ENCODE data around the gene ZNF689. TPM values are rescaled to one million over a fixed set of nuclear protein-coding genes. Genes with fewer than 3 reads are reported as not detected.
A peak's percentile ranks its signal among the peaks of the same experiment; 100 is the strongest.

ZNF689 gene
- total and polyA plus RNA-seq, 2 of the 13 experiments (the other 11 are each of a cell fraction or from before 2014, with no cell fraction given): 9.7 to 19.5 TPM

DNA sequence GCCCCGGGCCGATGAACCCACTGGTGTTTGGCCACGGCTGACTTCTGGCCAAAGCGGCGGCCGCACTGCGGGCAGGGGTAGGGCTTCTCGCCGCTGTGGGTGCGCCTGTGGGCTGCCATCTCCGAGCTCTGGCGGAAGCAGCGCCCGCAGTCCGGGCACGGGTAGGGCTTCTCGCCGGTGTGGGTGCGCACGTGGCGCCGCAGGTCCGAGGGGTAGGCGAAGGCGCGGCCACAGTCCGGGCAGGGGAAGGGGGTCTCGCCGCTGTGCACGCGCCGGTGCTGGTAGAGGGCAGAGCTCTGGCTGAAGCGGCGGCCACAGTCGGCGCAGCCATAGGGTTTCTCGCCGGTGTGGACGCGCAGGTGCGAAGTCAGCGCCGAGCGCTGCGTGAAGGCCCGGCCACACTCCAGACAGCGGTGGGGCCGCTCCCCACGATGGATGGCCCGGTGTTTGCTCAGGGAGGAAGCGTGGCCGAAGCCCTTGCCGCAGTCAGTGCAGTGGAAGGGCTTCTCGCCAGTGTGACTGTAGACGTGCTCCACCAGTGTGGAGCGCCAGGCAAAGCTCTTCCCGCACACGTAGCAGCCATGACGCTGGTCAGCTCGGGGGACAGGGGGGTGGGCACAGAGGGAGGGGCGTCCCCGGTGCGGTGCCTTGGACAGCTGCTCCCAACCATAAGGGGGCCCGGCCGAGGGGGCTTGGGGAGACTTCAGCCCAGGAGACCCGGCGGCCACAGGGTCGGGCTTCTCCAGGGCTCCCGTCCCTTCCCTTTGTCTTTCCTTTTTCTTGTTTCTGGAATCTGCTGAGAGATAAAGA, 54.7 kb downstream of the ZNF689 start (continued):
- TF ChIP-seq PATZ1 (CRISPR knock-in tag; IDR thresholded peaks at IDR 0.05): no peak
- no peak for TF ChIP-seq EEA1 (CRISPR knock-in tag; IDR thresholded peaks at IDR 0.05; ENCODE audit: borderline replicate concordance)
- no peak for TF ChIP-seq ZNF235 (CRISPR knock-in tag; IDR thresholded peaks at IDR 0.05; ENCODE audit: borderline replicate concordance)
- TF ChIP-seq ZNF292 (CRISPR knock-in tag; IDR thresholded peaks at IDR 0.05; ENCODE audit: borderline replicate concordance, low read depth): no peak
- no peak for TF ChIP-seq ZNF224 (CRISPR knock-in tag; IDR thresholded peaks at IDR 0.05)
- TF ChIP-seq, protein P1, sequence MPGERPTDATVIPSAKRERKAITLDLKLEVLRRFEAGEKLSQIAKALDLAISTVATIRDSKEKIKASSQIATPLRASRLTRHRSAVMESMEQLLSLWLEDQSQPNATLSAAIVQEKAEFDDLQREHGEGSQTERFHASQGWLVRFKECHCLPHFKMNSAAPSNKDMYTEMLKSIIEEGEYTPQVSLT (CRISPR knock-in tag; IDR thresholded peaks at IDR 0.05; ENCODE audit: borderline replicate concordance, low read depth): no peak
- TF ChIP-seq SRSF9 (IDR thresholded peaks at IDR 0.05; ENCODE audit: borderline replicate concordance, insufficient read depth, low read depth, low read length, poor library complexity, severe bottlenecking): no peak
- no peak for TF ChIP-seq ZNF124 (CRISPR knock-in tag; IDR thresholded peaks at IDR 0.05)
- TF ChIP-seq, protein P2, sequence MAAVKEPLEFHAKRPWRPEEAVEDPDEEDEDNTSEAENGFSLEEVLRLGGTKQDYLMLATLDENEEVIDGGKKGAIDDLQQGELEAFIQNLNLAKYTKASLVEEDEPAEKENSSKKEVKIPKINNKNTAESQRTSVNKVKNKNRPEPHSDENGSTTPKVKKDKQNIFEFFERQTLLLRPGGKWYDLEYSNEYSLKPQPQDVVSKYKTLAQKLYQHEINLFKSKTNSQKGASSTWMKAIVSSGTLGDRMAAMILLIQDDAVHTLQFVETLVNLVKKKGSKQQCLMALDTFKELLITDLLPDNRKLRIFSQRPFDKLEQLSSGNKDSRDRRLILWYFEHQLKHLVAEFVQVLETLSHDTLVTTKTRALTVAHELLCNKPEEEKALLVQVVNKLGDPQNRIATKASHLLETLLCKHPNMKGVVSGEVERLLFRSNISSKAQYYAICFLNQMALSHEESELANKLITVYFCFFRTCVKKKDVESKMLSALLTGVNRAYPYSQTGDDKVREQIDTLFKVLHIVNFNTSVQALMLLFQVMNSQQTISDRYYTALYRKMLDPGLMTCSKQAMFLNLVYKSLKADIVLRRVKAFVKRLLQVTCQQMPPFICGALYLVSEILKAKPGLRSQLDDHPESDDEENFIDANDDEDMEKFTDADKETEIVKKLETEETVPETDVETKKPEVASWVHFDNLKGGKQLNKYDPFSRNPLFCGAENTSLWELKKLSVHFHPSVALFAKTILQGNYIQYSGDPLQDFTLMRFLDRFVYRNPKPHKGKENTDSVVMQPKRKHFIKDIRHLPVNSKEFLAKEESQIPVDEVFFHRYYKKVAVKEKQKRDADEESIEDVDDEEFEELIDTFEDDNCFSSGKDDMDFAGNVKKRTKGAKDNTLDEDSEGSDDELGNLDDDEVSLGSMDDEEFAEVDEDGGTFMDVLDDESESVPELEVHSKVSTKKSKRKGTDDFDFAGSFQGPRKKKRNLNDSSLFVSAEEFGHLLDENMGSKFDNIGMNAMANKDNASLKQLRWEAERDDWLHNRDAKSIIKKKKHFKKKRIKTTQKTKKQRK (IDR thresholded peaks at IDR 0.05; ENCODE audit: low read length): no peak
- TF ChIP-seq EZH2 (conservative IDR thresholded peaks at IDR 0.05; ENCODE audit: low read depth, low read length): no peak
- TF ChIP-seq, protein P3, sequence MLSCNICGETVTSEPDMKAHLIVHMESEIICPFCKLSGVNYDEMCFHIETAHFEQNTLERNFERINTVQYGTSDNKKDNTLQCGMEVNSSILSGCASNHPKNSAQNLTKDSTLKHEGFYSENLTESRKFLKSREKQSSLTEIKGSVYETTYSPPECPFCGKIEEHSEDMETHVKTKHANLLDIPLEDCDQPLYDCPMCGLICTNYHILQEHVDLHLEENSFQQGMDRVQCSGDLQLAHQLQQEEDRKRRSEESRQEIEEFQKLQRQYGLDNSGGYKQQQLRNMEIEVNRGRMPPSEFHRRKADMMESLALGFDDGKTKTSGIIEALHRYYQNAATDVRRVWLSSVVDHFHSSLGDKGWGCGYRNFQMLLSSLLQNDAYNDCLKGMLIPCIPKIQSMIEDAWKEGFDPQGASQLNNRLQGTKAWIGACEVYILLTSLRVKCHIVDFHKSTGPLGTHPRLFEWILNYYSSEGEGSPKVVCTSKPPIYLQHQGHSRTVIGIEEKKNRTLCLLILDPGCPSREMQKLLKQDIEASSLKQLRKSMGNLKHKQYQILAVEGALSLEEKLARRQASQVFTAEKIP (CRISPR knock-in tag; IDR thresholded peaks at IDR 0.05; ENCODE audit: borderline replicate concordance): no peak
- no peak for TF ChIP-seq ZMYM3 (CRISPR knock-in tag; IDR thresholded peaks at IDR 0.05)
- TF ChIP-seq CHD4 (IDR thresholded peaks at IDR 0.05; ENCODE audit: borderline replicate concordance, low read length): no peak
- no peak for TF ChIP-seq ZFP36 (IDR thresholded peaks at IDR 0.05; ENCODE audit: borderline replicate concordance, low read depth, low read length, partially characterized antibody)
- TF ChIP-seq ZNF616 (CRISPR knock-in tag; IDR thresholded peaks at IDR 0.05; ENCODE audit: low read depth): no peak
- TF ChIP-seq ZBTB38 (CRISPR knock-in tag; IDR thresholded peaks at IDR 0.05): peak; percentile 48; the same call in 1 of the 2 replicates
- no peak for TF ChIP-seq NR2F1 (CRISPR knock-in tag; IDR thresholded peaks at IDR 0.05)
- TF ChIP-seq, protein P4, sequence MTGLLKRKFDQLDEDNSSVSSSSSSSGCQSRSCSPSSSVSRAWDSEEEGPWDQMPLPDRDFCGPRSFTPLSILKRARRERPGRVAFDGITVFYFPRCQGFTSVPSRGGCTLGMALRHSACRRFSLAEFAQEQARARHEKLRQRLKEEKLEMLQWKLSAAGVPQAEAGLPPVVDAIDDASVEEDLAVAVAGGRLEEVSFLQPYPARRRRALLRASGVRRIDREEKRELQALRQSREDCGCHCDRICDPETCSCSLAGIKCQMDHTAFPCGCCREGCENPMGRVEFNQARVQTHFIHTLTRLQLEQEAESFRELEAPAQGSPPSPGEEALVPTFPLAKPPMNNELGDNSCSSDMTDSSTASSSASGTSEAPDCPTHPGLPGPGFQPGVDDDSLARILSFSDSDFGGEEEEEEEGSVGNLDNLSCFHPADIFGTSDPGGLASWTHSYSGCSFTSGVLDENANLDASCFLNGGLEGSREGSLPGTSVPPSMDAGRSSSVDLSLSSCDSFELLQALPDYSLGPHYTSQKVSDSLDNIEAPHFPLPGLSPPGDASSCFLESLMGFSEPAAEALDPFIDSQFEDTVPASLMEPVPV (CRISPR knock-in tag; IDR thresholded peaks at IDR 0.05): no peak

Measured in HepG2 (cell line).